Natural killer cell (primary cell): ENCODE data around the gene GALNT17. TPM values are rescaled to one million over a fixed set of nuclear protein-coding genes. Genes with fewer than 3 reads are reported as not detected.

Experiments
- ATAC-seq, 3 donors: fragments of 150-1000 bp in 2 of 3; fragments of 200-7000 bp in 1 of 3; cut with Tn5 transposase; 1 replicate in 1 of 3; 2 replicates in 2 of 3; pipeline ENCODE4 v1.10.0; 2021; ENCODE audit warnings: mild to moderate bottlenecking in 2 of 3, moderate library complexity in 2 of 3
- DNase-seq, 2 donors: peaks; one replicate each; pipeline versions ENCODE4 v3.0.0 to v3.0.0-alpha.2; 2013 to 2021; ENCODE audit warnings: mixed read lengths in 1 of 2
- H3K27ac ChIP-seq: one replicate; pipeline ENCODE4 v1.5.1; 2013; ENCODE audit warnings: mild to moderate bottlenecking, low read length
- H3K27me3 ChIP-seq: one replicate; pipeline ENCODE4 v1.6.1; 2013; ENCODE audit warnings: low read length; ENCODE audit not compliant: control insufficient read depth, insufficient read depth
- H3K36me3 ChIP-seq: one replicate; pipeline ENCODE4 v1.6.1; 2013; ENCODE audit warnings: low read length; ENCODE audit not compliant: control insufficient read depth, insufficient read depth
- H3K4me1 ChIP-seq: one replicate; pipeline ENCODE4 v1.6.1; 2013; ENCODE audit warnings: low read length; ENCODE audit not compliant: control insufficient read depth, insufficient read depth
- H3K4me3 ChIP-seq: one replicate; pipeline ENCODE4 v1.5.1; 2013; ENCODE audit warnings: low read length
- H3K9me3 ChIP-seq: one replicate; pipeline ENCODE4 v1.6.1; 2013; ENCODE audit warnings: low read length; ENCODE audit not compliant: control insufficient read depth, insufficient read depth
- H3K27ac Mint-ChIP-seq, 2 donors: one replicate each; pipeline ENCODE4 v1.8.0; 2022; ENCODE audit warnings: mild to moderate bottlenecking in 2 of 2, mixed read lengths in 2 of 2, moderate library complexity in 1 of 2
- H3K27me3 Mint-ChIP-seq, 2 donors: one replicate each; pipeline ENCODE4 v1.8.0; 2022; ENCODE audit warnings: low read depth in 2 of 2, mixed read lengths in 2 of 2
- H3K36me3 Mint-ChIP-seq: one replicate; pipeline ENCODE4 v1.8.0; 2022; ENCODE audit warnings: mixed read lengths
- H3K4me1 Mint-ChIP-seq, 2 donors: one replicate each; pipeline ENCODE4 v1.8.0; 2022; ENCODE audit warnings: mixed read lengths in 2 of 2
- H3K4me3 Mint-ChIP-seq: one replicate; pipeline ENCODE4 v1.8.0; 2022; ENCODE audit warnings: mild to moderate bottlenecking, moderate library complexity, mixed read lengths
- H3K9me3 Mint-ChIP-seq, 2 donors: one replicate each; pipeline ENCODE4 v1.8.0; 2022; ENCODE audit warnings: mixed read lengths in 2 of 2
- CTCF ChIP-seq: fragments of 200-600 bp; IDR thresholded peaks from one replicate; pipeline ENCODE4 v1.8.0; 2022; ENCODE audit warnings: antibody characterized with exemption
- WGBS: methylation state at CpG from one replicate; pipeline ENCODE4 v1.1.7; 2013; ENCODE audit warnings: missing lambda C conversion rate; ENCODE audit not compliant: insufficient coverage; 5-methylcytosine and 5-hydroxymethylcytosine counted together
- intact Hi-C: fragments of 100-400 bp; cut with micrococcal nuclease; formaldehyde crosslinking; loops from one replicate; pipeline ENCODE4 v1.14.2; 2022
- total RNA-seq, 4 donors: library from RNA; stranded (reverse); fragments of 120-200 nt in 1 of 4; gene quantifications; one replicate each; pipeline versions ENCODE4 v1.2.3 to v1.2.4, GENCODE V29; 2013 to 2022

Gene GALNT17
- total RNA-seq, 3 donors from 2014 or later (not counting 1 experiment from before 2014, with no cell fraction given): not detected

- Mint-ChIP-seq H3K36me3 (no peaks in the 10 kb centered on the region), H3K4me1 (no peaks in the 10 kb centered on the region), H3K4me3 (no peak overlapping the region), H3K27ac (no peak overlapping the region), H3K9me3 (peaks cover 11 to 22% of the 10 kb centered on the region in 2 donors), H3K27me3 (no peaks in the 10 kb centered on the region)
- ATAC-seq (no peak), DNase-seq (no peak)
- TF ChIP-seq CTCF: no peak
- no peak overlapping the region for H3K4me3 ChIP-seq
- no peaks in the 10 kb centered on the region for H3K36me3 ChIP-seq
- H3K27ac ChIP-seq: no peak overlapping the region
- no peaks in the 10 kb centered on the region for H3K27me3 ChIP-seq
- 78% methylated on average over 8 of the region's 8 CpGs for WGBS
- peaks cover 14% of the 10 kb centered on the region for H3K9me3 ChIP-seq
- intact Hi-C loops: no loop called here
- H3K4me1 ChIP-seq: no peaks in the 10 kb centered on the region
Measured at GRCh38 chr7:71243736-71244410, 111.9 kb downstream of the GALNT17 start.

- WGBS: 76% methylated on average over 2 of the region's 7 CpGs
- Mint-ChIP-seq H3K27me3 (no peaks in the 10 kb centered on the region), H3K27ac (no peak overlapping the region), H3K4me3 (no peak overlapping the region), H3K9me3 (peaks cover 11 to 22% of the 10 kb centered on the region in 2 donors), H3K36me3 (no peaks in the 10 kb centered on the region), H3K4me1 (no peaks in the 10 kb centered on the region)
- peaks cover 14% of the 10 kb centered on the region for H3K9me3 ChIP-seq
- intact Hi-C loops: no loop called here
- TF ChIP-seq CTCF: no peak
- H3K27ac ChIP-seq: no peak overlapping the region
- no peak overlapping the region for H3K4me3 ChIP-seq
- H3K27me3 ChIP-seq: no peaks in the 10 kb centered on the region
- H3K4me1 ChIP-seq: no peaks in the 10 kb centered on the region
- DNase-seq: no peak
- ATAC-seq: no peak
- no peaks in the 10 kb centered on the region for H3K36me3 ChIP-seq
Measured at GRCh38 chr7:71245038-71245437, 113.1 kb downstream of the GALNT17 start.

GRCh38 chr7:71251706-71252105, 119.8 kb downstream of the GALNT17 start:
- Histone ChIP-seq H3K9me3 (peaks cover 2% of the 10 kb centered on the region), H3K27ac (no peak overlapping the region), H3K4me1 (no peaks in the 10 kb centered on the region), H3K36me3 (no peaks in the 10 kb centered on the region), H3K4me3 (no peak overlapping the region), H3K27me3 (no peaks in the 10 kb centered on the region)
- H3K4me1 Mint-ChIP-seq: no peaks in the 10 kb centered on the region
- no peak for TF ChIP-seq CTCF
- no peaks in the 10 kb centered on the region for H3K36me3 Mint-ChIP-seq
- no peak overlapping the region for H3K27ac Mint-ChIP-seq
- H3K4me3 Mint-ChIP-seq: no peak overlapping the region
- 88% methylated on average over 6 of the region's 6 CpGs for WGBS
- ATAC-seq (no peak), DNase-seq (no peak)
- peaks cover 7 to 15% of the 10 kb centered on the region in 2 donors for H3K9me3 Mint-ChIP-seq
- intact Hi-C loops: no loop called here
- no peaks in the 10 kb centered on the region for H3K27me3 Mint-ChIP-seq

GRCh38 chr7:71254751-71255150, 122.8 kb downstream of the GALNT17 start:
- Mint-ChIP-seq H3K27me3 (no peaks in the 10 kb centered on the region), H3K9me3 (peaks cover 9 to 15% of the 10 kb centered on the region in 2 donors), H3K4me1 (no peaks in the 10 kb centered on the region), H3K36me3 (peaks cover 8% of the 10 kb centered on the region), H3K4me3 (no peak overlapping the region), H3K27ac (no peak overlapping the region)
- DNase-seq (no peak), ATAC-seq (no peak)
- Histone ChIP-seq H3K4me3 (no peak overlapping the region), H3K27ac (no peak overlapping the region), H3K27me3 (no peaks in the 10 kb centered on the region), H3K9me3 (peaks cover 2% of the 10 kb centered on the region), H3K36me3 (no peaks in the 10 kb centered on the region), H3K4me1 (no peaks in the 10 kb centered on the region)
- intact Hi-C loops: no loop called here
- WGBS: 95% methylated on average over 3 of the region's 3 CpGs
- TF ChIP-seq CTCF: no peak
